Adrenal gland (tissue), 5 donors: Measurements from ENCODE around the gene MACROD2.

Source experiments
- CTCF ChIP-seq, 6 experiments: fragments of 450-650 bp in 4 of 6; fragments of 200-600 bp in 2 of 6; sonication (generic) in 1 of 6; IDR thresholded peaks; 1 replicate in 5 of 6; 2 replicates in 1 of 6; pipeline versions ENCODE4 v1.5.1 to v1.8.0; 2016 to 2021; ENCODE audit warnings: antibody characterized with exemption in 6 of 6, mild to moderate bottlenecking in 2 of 6, moderate library complexity in 1 of 6
- POLR2A ChIP-seq, 2 donors: fragments of 450-650 bp; IDR thresholded peaks; one replicate each; pipeline ENCODE4 v1.6.1; 2017; ENCODE audit warnings: antibody characterized with exemption in 2 of 2, mild to moderate bottlenecking in 2 of 2, moderate library complexity in 1 of 2
- donor health status: DM: no; HTN: no; CAD: no.

- TF ChIP-seq CTCF (IDR thresholded peaks at IDR 0.05) (no peak), POLR2A (IDR thresholded peaks at IDR 0.05) (no peak)
These were observed 2099.9 kb downstream of the MACROD2 start for GRCh38 chr20:16095226-16095625.
